LNCaP clone FGC (cell line): ENCODE measurements around the gene FOXRED2.
A peak's percentile ranks its signal among the peaks of the same experiment; 100 is the strongest.

ENCODE experiments used
- DNase-seq: peaks from one replicate; pipeline ENCODE4 v3.0.0-alpha.2; 2011; ENCODE audit warnings: low read depth
- H3K4me3 ChIP-seq: 2 replicates; pipeline ENCODE4 v1.5.1; 2011; ENCODE audit warnings: mild to moderate bottlenecking, low read depth, low read length, control low read depth
- CTCF ChIP-seq: IDR thresholded peaks from 2 replicates; pipeline ENCODE4 v1.5.1; 2012; ENCODE audit warnings: mild to moderate bottlenecking; ENCODE audit not compliant: control insufficient read depth, insufficient read depth; ENCODE audit errors: extremely low read depth

FOXRED2 gene

GRCh38 chr22:36506637-36507517, at the start of gene FOXRED2:
Gene FOXRED2, minus strand, starts transcription at chr22:36507040. Its CDS starts 618 bp downstream, at chr22:36506422.
- no peak for TF ChIP-seq CTCF
- H3K4me3 ChIP-seq, result peak within 1 kb of the TSS; percentile 52
- peak; percentile 58 for DNase-seq

- no peak overlapping the region for H3K4me3 ChIP-seq
- TF ChIP-seq CTCF, result no peak
- no peak for DNase-seq
Observed at GRCh38 chr22:36554098-36554497, 47.3 kb upstream of the FOXRED2 start.

GRCh38 chr22:36552289-36552688, 45.4 kb upstream of the FOXRED2 start:
- TF ChIP-seq CTCF, result no peak
- no peak for DNase-seq

GRCh38 chr22:36550701-36551495, 44.1 kb upstream of the FOXRED2 start:
- H3K4me3 ChIP-seq, result no peak overlapping the region
- no peak for DNase-seq
- TF ChIP-seq CTCF, result no peak

More at GRCh38 chr22:36552289-36552688, 45.4 kb upstream of the FOXRED2 start:
- H3K4me3 ChIP-seq, result no peak overlapping the region

GRCh38 chr22:36549033-36549432, 42.2 kb upstream of the FOXRED2 start:
- TF ChIP-seq CTCF, result no peak
- no peak for DNase-seq
- no peak overlapping the region for H3K4me3 ChIP-seq

GRCh38 chr22:36548606-36549005, 41.8 kb upstream of the FOXRED2 start:
- DNase-seq, result no peak
- TF ChIP-seq CTCF, result no peak

More at GRCh38 chr22:36548606-36549005, 41.8 kb upstream of the FOXRED2 start:
- H3K4me3 ChIP-seq, result no peak overlapping the region
